GM19372 (cell line): Measurements from ENCODE around the gene KRT73.

ENCODE experiments used
- ATAC-seq: cut with Tn5 transposase; IDR thresholded peaks from one replicate; pipeline ENCODE4 v1.9.1; 2021; ENCODE audit warnings: mild to moderate bottlenecking, low read depth, moderate library complexity; ENCODE audit not compliant: unreplicated experiment

The KRT73 gene

GRCh38 chr12:52646613-52647012, 28.3 kb upstream of the KRT73 start:
- ATAC-seq: no peak

DNA sequence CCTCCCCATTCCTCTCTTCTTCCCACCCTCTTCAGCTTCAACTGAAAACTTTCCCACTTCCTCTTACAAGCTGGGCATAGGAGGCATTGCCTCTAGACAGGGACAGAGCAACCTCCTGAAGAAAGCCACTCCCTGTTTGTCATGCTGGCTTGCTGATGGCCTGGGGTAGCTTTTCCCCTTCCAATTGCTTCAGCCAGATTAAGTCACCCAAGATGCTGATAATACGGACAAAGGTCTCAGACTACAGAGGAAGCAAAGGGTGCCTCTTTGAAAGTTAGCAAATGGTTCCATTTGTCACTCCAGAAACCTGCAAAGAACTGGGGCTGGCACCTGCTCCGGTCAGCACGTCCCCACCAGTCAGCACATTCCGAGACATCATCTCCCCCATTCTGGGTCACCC, 27.6 kb upstream of the KRT73 start:
- no peak for ATAC-seq

GRCh38 chr12:52645120-52645761, 26.9 kb upstream of the KRT73 start:
- ATAC-seq: no peak

DNA sequence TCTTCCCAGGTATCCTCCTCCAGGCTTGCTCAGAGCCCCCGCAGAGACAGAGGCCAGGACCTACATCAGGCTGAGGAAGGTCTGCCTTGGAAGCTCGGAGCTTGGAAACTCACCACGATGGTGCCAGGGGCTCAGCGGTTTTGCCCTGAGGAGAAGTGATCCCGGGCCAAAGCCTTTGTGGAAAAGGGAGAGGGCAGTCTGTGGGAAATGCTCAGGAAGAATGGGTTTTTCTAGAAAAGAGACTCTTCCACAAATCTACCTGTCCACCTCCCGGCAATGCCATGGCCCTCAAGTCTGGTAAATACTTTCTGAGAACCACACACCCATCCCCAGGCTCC, 25.7 kb upstream of the KRT73 start:
- ATAC-seq: no peak

GRCh38 chr12:52643233-52644077, 25.1 kb upstream of the KRT73 start:
- ATAC-seq: no peak

- ATAC-seq: no peak
These were observed 23.1 kb upstream of the KRT73 start for GRCh38 chr12:52641468-52641867.

GRCh38 chr12:52637299-52637698, 18.9 kb upstream of the KRT73 start:
- ATAC-seq: no peak

DNA sequence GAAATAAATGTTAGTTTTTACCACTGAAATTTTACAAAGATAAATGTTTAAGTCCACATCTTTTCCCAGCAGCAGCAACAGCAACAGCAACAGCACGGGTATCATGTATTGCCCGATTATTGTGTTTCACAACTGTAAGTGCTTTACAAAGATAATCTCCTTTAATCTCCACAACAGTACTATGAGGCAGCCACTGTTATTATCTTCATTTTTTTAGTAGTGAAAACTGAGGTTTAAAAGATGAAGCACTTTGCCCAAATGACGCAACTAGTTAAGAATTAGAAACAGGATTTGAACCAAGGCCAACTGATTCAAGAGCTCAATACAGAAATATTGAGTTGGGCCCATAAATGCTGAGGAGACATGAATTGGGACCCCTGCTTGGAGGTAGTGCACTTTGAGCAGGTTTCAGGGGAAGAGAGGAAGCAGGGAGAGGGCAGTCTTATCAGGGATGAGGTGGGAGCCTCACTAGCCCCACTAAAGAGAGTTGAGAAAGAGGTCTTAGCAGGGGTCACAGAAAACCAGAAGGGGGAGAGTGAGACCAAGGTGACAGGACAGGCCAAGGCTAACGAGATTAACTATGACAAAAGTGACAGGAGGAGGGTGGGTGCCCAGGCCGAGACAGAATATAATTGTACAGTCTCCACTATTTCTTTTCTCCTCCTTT, 18.4 kb upstream of the KRT73 start:
- no peak for ATAC-seq

GRCh38 chr12:52636189-52636588, 17.8 kb upstream of the KRT73 start:
- no peak for ATAC-seq

DNA sequence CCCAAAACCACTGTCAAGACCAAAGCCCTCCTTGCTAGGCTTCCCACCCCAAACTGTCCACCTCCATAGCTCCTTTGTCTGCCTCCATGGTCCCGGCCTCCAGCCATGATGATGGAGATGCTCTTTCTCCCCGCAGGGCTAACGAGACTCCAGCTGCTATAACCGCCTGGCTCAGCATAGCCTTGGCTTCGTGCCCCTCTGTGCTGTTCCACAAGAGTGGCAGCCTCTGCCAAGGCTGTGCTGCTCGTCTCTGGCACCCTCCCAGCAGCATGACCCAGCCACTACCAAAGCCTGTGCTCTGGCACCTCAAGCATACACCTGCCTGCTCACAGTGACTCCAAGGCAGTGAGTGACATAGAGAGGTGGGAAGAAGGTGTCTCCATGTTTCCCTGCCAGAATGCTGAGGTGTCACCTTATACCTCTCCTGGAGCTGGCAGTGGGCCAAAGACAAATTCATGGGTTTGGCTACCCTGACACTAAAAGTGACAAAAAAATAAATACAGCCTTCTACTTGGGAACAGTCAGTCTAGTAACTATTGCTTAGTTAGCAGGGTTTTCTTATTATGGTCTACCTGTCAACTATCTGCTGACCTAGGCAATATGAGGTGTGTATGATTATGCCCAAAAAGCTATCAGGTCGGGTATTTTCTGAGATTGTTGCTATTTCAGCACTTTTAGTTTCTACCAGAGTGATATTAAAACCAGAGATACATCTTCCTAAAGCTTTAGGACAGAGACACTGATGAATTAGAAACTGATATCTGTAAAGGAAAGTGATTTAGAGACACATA, 16.1 kb upstream of the KRT73 start:
- ATAC-seq: no peak

GRCh38 chr12:52633383-52633782, 15.0 kb upstream of the KRT73 start:
- no peak for ATAC-seq

GRCh38 chr12:52632656-52633055, 14.3 kb upstream of the KRT73 start:
- no peak for ATAC-seq

DNA sequence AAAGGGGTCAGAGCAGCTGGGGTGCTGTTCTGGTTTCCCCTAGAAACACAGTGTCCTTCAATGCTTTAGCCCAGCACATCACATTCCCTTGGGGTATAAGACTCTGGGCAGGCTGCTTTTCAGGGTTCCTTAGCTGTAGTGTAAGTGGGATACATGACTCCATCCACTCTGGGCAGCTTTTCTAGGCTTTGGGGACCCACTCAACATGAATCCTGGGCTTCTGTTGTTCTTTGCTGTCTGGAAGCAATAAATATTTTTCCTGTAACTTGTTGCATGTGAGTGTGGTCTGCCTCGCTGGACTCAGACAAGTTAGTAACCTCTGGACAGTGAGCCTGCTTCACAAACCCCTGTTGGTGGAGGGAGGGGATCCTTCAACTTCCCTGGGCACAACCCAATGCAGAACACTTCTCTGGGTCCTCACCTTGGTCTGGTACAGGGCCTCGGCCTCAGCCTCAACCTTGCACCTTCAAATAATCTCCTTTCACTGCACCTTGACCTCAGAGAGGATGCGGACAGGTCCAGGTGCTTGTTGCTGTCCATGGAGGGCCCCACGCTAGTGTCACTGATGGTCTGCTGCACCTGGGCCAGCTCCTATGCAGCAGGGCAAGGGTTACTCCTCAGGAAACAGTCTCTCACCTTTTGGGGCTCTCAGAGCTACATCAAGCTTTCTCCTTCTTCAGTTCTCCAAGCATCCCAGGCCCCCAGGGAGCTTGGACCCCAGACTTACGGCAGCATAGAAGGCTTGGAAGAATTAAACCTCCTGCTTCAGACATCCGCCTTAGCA, 13.5 kb upstream of the KRT73 start:
- ATAC-seq: no peak

- ATAC-seq: no peak
These were observed 12.9 kb upstream of the KRT73 start for GRCh38 chr12:52631264-52631663.

DNA sequence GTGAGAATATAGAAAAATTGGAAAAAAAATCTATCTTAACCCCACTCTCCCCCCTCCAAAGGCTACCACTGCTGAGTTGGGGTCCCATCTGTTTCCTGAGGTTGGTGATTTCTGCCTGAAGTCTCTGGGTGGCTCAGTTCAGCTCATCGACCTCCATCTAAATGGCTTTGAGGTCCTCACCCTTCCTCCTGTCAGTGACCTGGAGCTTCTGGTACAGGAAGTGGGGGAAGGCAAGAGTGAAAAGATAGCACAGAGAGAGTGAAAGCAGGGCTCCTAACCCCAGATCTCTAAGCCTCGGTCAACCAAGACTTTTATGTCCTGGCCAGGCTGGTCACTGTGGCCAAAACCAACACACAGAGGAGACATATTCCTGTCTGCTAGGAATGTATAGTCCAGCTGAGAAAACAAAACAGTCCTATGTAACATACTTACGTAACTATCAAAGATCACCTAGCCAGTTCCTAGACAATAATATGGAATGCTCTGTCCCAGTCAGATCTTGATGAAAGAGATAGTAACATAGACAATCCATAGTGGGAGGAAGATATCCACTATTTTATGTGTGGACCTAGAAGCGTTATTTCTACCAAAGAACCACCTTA, 12.3 kb upstream of the KRT73 start:
- no peak for ATAC-seq

GRCh38 chr12:52630008-52630500, 11.7 kb upstream of the KRT73 start:
- ATAC-seq: no peak

DNA sequence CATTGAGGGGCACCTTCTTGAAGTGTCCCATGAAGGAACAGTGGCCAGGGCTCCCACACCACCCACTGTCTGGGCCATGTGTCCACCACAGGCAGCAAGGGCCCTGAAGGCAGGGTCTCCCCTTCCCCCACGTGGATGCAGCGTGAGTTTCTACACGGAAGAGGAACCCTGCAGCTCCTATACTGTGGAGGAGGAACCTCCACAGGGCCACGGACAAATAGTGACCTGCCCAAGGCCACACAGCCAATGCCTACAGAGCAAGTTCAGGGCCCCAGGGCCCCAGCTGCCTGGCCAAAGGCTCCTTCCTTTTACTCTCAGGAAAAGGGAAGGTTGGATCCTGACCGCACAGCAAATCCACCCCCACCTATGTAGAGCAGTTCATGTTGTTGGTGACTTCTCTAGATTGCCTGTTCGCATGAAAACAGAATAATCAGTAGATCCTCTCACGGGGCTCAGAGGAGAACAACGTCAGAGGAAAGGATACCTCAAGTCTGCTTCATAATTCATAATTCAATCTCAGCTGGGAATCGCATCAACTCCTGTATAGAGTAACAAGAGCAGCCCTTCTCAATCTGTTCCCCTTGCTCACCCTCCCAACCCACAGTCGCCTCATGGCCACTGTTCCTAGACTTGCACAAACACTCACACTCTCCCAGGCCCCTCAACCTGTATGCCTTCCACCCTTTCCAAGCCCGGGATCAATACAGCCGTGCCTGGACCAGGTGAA, 11.1 kb upstream of the KRT73 start:
- no peak for ATAC-seq

- ATAC-seq: no peak
These were observed 10.5 kb upstream of the KRT73 start for GRCh38 chr12:52628841-52629240.

GRCh38 chr12:52628111-52628507, 9.8 kb upstream of the KRT73 start:
- ATAC-seq: no peak
